SK-N-SH (cell line): ENCODE measurements around the gene ATP1B1. TPM values are rescaled to one million over a fixed set of nuclear protein-coding genes. Genes with fewer than 3 reads are reported as not detected.

Experiments
- CTCF ChIA-PET: fragments of 300-600, 350-600 bp; formaldehyde crosslinking; extraction: SDS; loops from one replicate; lab custom pipeline; 2021; lab: Yijun Ruan, JAX
- POLR2A ChIA-PET: fragments of 350-600 bp; sonication (Branson Sonifier 250); formaldehyde crosslinking; extraction: SDS; loops from one replicate; lab custom pipeline; 2020; ENCODE audit warnings: antibody characterized with exemption, inconsistent platforms; lab: Yijun Ruan, JAX
- DNase-seq: peaks from one replicate; pipeline ENCODE4 v3.0.0; 2012
- H2AFZ ChIP-seq: fragments of 200-600 bp; sonication (generic); 2 replicates; pipeline ENCODE4 v1.8.1; 2016; ENCODE audit warnings: antibody characterized with exemption, mild to moderate bottlenecking, low read depth
- H3F3A ChIP-seq: fragments of 200-600 bp; sonication (generic); replicated peaks from 2 replicates; pipeline ENCODE3; 2016; ENCODE audit warnings: antibody characterized with exemption, mild to moderate bottlenecking; ENCODE audit not compliant: insufficient read depth
- H3K27ac ChIP-seq, 2 experiments: fragments of 200-500 bp in 1 of 2; fragments of 200-600 bp in 1 of 2; sonication (Bioruptor generic) in 1 of 2; sonication (generic), shearing (Covaris generic) in 1 of 2; 2 replicates each; pipeline versions ENCODE4 v1.5.1 to v1.6.1; 2014 to 2016; ENCODE audit warnings: low read depth in 2 of 2, inconsistent platforms in 1 of 2, low read length in 1 of 2, mild to moderate bottlenecking in 1 of 2, mixed read lengths in 1 of 2
- H3K27me3 ChIP-seq: fragments of 200-600 bp; sonication (generic), shearing (Covaris generic); 2 replicates; pipeline ENCODE4 v1.6.1; 2016; ENCODE audit warnings: mixed run types; ENCODE audit not compliant: insufficient read depth
- H3K36me3 ChIP-seq, 2 experiments: fragments of 200-500 bp in 1 of 2; fragments of 200-600 bp in 1 of 2; sonication (Bioruptor generic) in 1 of 2; sonication (generic) in 1 of 2; replicated peaks in 1 of 2; 2 replicates each; pipeline versions ENCODE3 to v1.5.1; 2014 to 2016; ENCODE audit warnings: low read length in 1 of 2, mild to moderate bottlenecking in 1 of 2; ENCODE audit not compliant: insufficient read depth in 2 of 2, control insufficient read depth in 1 of 2
- H3K4me1 ChIP-seq, 2 experiments: fragments of 200-500 bp in 1 of 2; fragments of 200-600 bp in 1 of 2; sonication (Bioruptor generic) in 1 of 2; sonication (generic), shearing (Covaris generic) in 1 of 2; 2 replicates each; pipeline versions ENCODE4 v1.5.1 to v1.6.1; 2014 to 2016; ENCODE audit warnings: low read depth in 1 of 2, low read length in 1 of 2, mixed run types in 1 of 2; ENCODE audit not compliant: insufficient read depth in 2 of 2, control insufficient read depth in 1 of 2
- H3K4me2 ChIP-seq: fragments of 200-600 bp; sonication (generic), shearing (Covaris generic); 2 replicates; pipeline ENCODE4 v1.6.1; 2017; ENCODE audit warnings: mixed run types
- H3K4me3 ChIP-seq, 2 experiments: fragments of 200-500 bp in 1 of 2; fragments of 200-600 bp in 1 of 2; sonication (Bioruptor generic) in 1 of 2; sonication (generic), shearing (Covaris generic) in 1 of 2; 2 replicates each; pipeline versions ENCODE4 v1.5.1 to v1.8.1; 2014 to 2016; ENCODE audit warnings: low read depth in 2 of 2, inconsistent platforms in 1 of 2, low read length in 1 of 2, mild to moderate bottlenecking in 1 of 2, mixed read lengths in 1 of 2, moderate library complexity in 1 of 2
- H3K79me2 ChIP-seq: fragments of 200-600 bp; sonication (generic); 2 replicates; pipeline ENCODE4 v1.8.1; 2017; ENCODE audit warnings: mild to moderate bottlenecking; ENCODE audit not compliant: insufficient read depth
- H3K9ac ChIP-seq: fragments of 200-600 bp; sonication (generic); 2 replicates; pipeline ENCODE4 v1.6.1; 2017; ENCODE audit warnings: mixed run types
- H3K9me2 ChIP-seq: fragments of 200-600 bp; sonication (generic); 2 replicates; pipeline ENCODE4 v1.6.1; 2017; ENCODE audit warnings: mixed run types
- H3K9me3 ChIP-seq: fragments of 200-600 bp; sonication (generic); 2 replicates; pipeline ENCODE4 v1.6.1; 2017; ENCODE audit warnings: mixed run types, mild to moderate bottlenecking, moderate library complexity
- H4K20me1 ChIP-seq: fragments of 200-600 bp; sonication (generic); 2 replicates; pipeline ENCODE4 v1.6.1; 2017; ENCODE audit warnings: mild to moderate bottlenecking, mixed run types; ENCODE audit not compliant: insufficient read depth
- CHD2 ChIP-seq: fragments of 150-350 bp; IDR thresholded peaks from 2 replicates; pipeline ENCODE4 v1.6.1; 2018; ENCODE audit warnings: low read length; ENCODE audit not compliant: partially characterized antibody
- ELF1 ChIP-seq: IDR thresholded peaks from 2 replicates; pipeline ENCODE4 v1.4.0; 2012
- EP300 ChIP-seq, 2 experiments: IDR thresholded peaks; 2 replicates each; pipeline versions ENCODE4 v1.4.0 to v1.6.1; 2012; ENCODE audit warnings: borderline replicate concordance in 1 of 2, low read depth in 1 of 2, low read length in 1 of 2
- EZH2phosphoT487 ChIP-seq: fragments of 200-600 bp; sonication (generic); IDR thresholded peaks from 2 replicates; pipeline ENCODE4 v1.6.1; 2017; ENCODE audit warnings: low read depth, mixed run types, mild to moderate bottlenecking, antibody characterized with exemption, moderate library complexity, borderline replicate concordance
- FOXM1 ChIP-seq: IDR thresholded peaks from 2 replicates; pipeline ENCODE4 v1.4.0; 2012; ENCODE audit warnings: low read depth, mild to moderate bottlenecking
- GABPA ChIP-seq: IDR thresholded peaks from 2 replicates; pipeline ENCODE4 v1.4.0; 2012; ENCODE audit warnings: low read depth, mild to moderate bottlenecking
- GATA2 ChIP-seq: sonication (generic); formaldehyde crosslinking; IDR thresholded peaks from 2 replicates; pipeline ENCODE4 v1.5.0; 2020; ENCODE audit warnings: mild to moderate bottlenecking, missing genetic modification reagents
- MAX ChIP-seq: IDR thresholded peaks from 2 replicates; pipeline ENCODE4 v1.4.0; 2012; ENCODE audit warnings: low read depth
- MEF2A ChIP-seq: IDR thresholded peaks from 2 replicates; pipeline ENCODE4 v1.4.0; 2012; ENCODE audit warnings: low read depth, borderline replicate concordance
- MXI1 ChIP-seq: IDR thresholded peaks from 2 replicates; pipeline ENCODE4 v1.6.1; 2012; ENCODE audit warnings: mild to moderate bottlenecking, low read depth, low read length, improper control_type of control experiment
- NFIC ChIP-seq: IDR thresholded peaks from 2 replicates; pipeline ENCODE4 v1.4.0; 2012; ENCODE audit warnings: borderline replicate concordance
- NRF1 ChIP-seq: IDR thresholded peaks from 2 replicates; pipeline ENCODE4 v1.6.1; 2012; ENCODE audit warnings: low read depth, mild to moderate bottlenecking, low read length
- POLR2AphosphoS5 ChIP-seq: IDR thresholded peaks from 2 replicates; pipeline ENCODE4 v1.6.1; 2012; ENCODE audit warnings: low read depth, low read length
- RAD21 ChIP-seq: IDR thresholded peaks from 2 replicates; pipeline ENCODE4 v1.6.1; 2012; ENCODE audit warnings: mild to moderate bottlenecking, low read length
- RCOR1 ChIP-seq: fragments of 150-350 bp; IDR thresholded peaks from 2 replicates; pipeline ENCODE4 v1.6.1; 2017; ENCODE audit warnings: antibody characterized with exemption, low read length
- REST ChIP-seq: IDR thresholded peaks from 2 replicates; pipeline ENCODE4 v1.6.1; 2012; ENCODE audit warnings: mild to moderate bottlenecking, low read depth, low read length, moderate library complexity
- RFX5 ChIP-seq: IDR thresholded peaks from 2 replicates; pipeline ENCODE4 v1.6.1; 2012; ENCODE audit warnings: mild to moderate bottlenecking, improper control_type of control experiment, low read length
- SIN3A ChIP-seq: IDR thresholded peaks from 2 replicates; pipeline ENCODE4 v1.6.1; 2012; ENCODE audit warnings: low read depth, mild to moderate bottlenecking, low read length, moderate library complexity, borderline replicate concordance
- TAF1 ChIP-seq: IDR thresholded peaks from 2 replicates; pipeline ENCODE4 v1.6.1; 2012; ENCODE audit warnings: low read depth, mild to moderate bottlenecking, low read length, moderate library complexity, borderline replicate concordance
- TCF12 ChIP-seq: IDR thresholded peaks from 2 replicates; pipeline ENCODE4 v1.4.0; 2012
- TEAD4 ChIP-seq: IDR thresholded peaks from 2 replicates; pipeline ENCODE4 v1.4.0; 2012; ENCODE audit warnings: mild to moderate bottlenecking, borderline replicate concordance; ENCODE audit not compliant: insufficient read depth
- USF1 ChIP-seq: IDR thresholded peaks from 2 replicates; pipeline ENCODE4 v1.4.0; 2012; ENCODE audit warnings: low read depth, borderline replicate concordance
- USF2 ChIP-seq: fragments of 150-350 bp; IDR thresholded peaks from 2 replicates; pipeline ENCODE4 v1.6.1; 2017; ENCODE audit warnings: antibody characterized with exemption, low read length, low read depth, borderline replicate concordance
- YY1 ChIP-seq: IDR thresholded peaks from 2 replicates; pipeline ENCODE4 v1.4.0; 2012; ENCODE audit warnings: low read depth, mild to moderate bottlenecking
- WGBS: methylation state at CpG from one replicate; pipeline ENCODE4 v1.1.6; 2017; ENCODE audit warnings: low lambda C conversion rate; 5-methylcytosine and 5-hydroxymethylcytosine counted together
- polyA plus RNA-seq, 3 experiments: library from polyadenylated mRNA; depleted of rRNA; stranded (reverse); fragments of >200 nt; gene quantifications; 2 replicates each; pipeline ENCODE4 v1.2.3, GENCODE V29; 2012

The ATP1B1 gene
- polyA plus RNA-seq, 1 of the 3 experiments (the other 2 are of a cell fraction): 49.5 TPM

GRCh38 chr1:169089776-169090175 is 16.7 kb upstream of the ATP1B1 start:
- CTCF ChIA-PET: interaction anchor here (0.5 to 1.1 kb wide), 3 partner anchors 270 to 1324 kb away, joined by 3 to 4 read pairs (median 3); no protein-coding TSS in a partner anchor
- TF ChIP-seq ELF1 (no peak), TEAD4 (no peak), RAD21 (no peak), NRF1 (no peak), EZH2phosphoT487 (no peak), NFIC (no peak), POLR2AphosphoS5 (no peak), RCOR1 (no peak), FOXM1 (no peak), TCF12 (no peak)
- TF ChIP-seq, all 33 proteins: peak for 0

GRCh38 chr1:169090308-169090899 is 16.1 kb upstream of the ATP1B1 start:
- DNase-seq: no peak
- Histone ChIP-seq H3K9ac (no peak overlapping the region), H3K79me2 (no peaks in the 10 kb centered on the region), H3K27ac (no peak overlapping the region), H3K4me1 (peaks cover 0 to 28% of the 10 kb centered on the region in 2 experiments; a peak in 2 of 4 replicates), H3K36me3 (no peaks in the 10 kb centered on the region), H3K4me3 (no peak overlapping the region), H3K9me2 (no peaks in the 10 kb centered on the region), H3K9me3 (no peaks in the 10 kb centered on the region), H4K20me1 (no peaks in the 10 kb centered on the region), H2AFZ (no peak overlapping the region), H3F3A (no peaks in the 10 kb centered on the region), H3K4me2 (no peak overlapping the region), H3K27me3 (no peaks in the 10 kb centered on the region)
- 94% methylated on average over 4 of the region's 4 CpGs for WGBS
- CTCF ChIA-PET: interaction anchor here (0.5 to 1.1 kb wide), 3 partner anchors 258 to 1324 kb away, joined by 3 to 4 read pairs (median 3); no protein-coding TSS in a partner anchor
- POLR2A ChIA-PET: no interaction called here
- TF ChIP-seq RAD21: no peak
- TF ChIP-seq MAX: no peak
- no peak for TF ChIP-seq GABPA
- TF ChIP-seq EP300 (IDR thresholded peaks at IDR 0.05; ENCODE audit: borderline replicate concordance in 1 of 2, low read depth in 1 of 2, low read length in 1 of 2): no peak
- no peak for TF ChIP-seq TAF1
- no peak for TF ChIP-seq MEF2A
- TF ChIP-seq YY1: no peak
- no peak for TF ChIP-seq CHD2
- TF ChIP-seq EZH2phosphoT487: no peak
- no peak for TF ChIP-seq USF1
- no peak for TF ChIP-seq GATA2 (CRISPR knock-in tag)
- no peak for TF ChIP-seq USF2
- no peak for TF ChIP-seq MXI1
- TF ChIP-seq RFX5: no peak
- no peak for TF ChIP-seq REST
- TF ChIP-seq SIN3A: no peak

More at GRCh38 chr1:169089776-169090175, 16.7 kb upstream of the ATP1B1 start:
- H3K9me2 ChIP-seq: no peaks in the 10 kb centered on the region
- no peaks in the 10 kb centered on the region for H3K36me3 ChIP-seq
- DNase-seq: no peak
- H3K9me3 ChIP-seq: no peaks in the 10 kb centered on the region
- POLR2A ChIA-PET: no interaction called here
- no peaks in the 10 kb centered on the region for H4K20me1 ChIP-seq
- H3K4me2 ChIP-seq: no peak overlapping the region
- H3K27ac ChIP-seq: no peak overlapping the region
- H3K4me3 ChIP-seq: no peak overlapping the region
- H3K27me3 ChIP-seq: no peaks in the 10 kb centered on the region
- peaks cover 0 to 28% of the 10 kb centered on the region in 2 experiments; a peak in 2 of 4 replicates for H3K4me1 ChIP-seq
- no peaks in the 10 kb centered on the region for H3F3A ChIP-seq
- H3K79me2 ChIP-seq: no peaks in the 10 kb centered on the region
- H2AFZ ChIP-seq: no peak overlapping the region
- H3K9ac ChIP-seq: no peak overlapping the region
- WGBS: 73% methylated on average over 2 of the region's 2 CpGs
